8988T (cell line): Measurements from ENCODE around the gene DGCR8.

Experiments
- DNase-seq: peaks from one replicate; pipeline ENCODE4 v3.0.0; 2011

Gene DGCR8

DNA sequence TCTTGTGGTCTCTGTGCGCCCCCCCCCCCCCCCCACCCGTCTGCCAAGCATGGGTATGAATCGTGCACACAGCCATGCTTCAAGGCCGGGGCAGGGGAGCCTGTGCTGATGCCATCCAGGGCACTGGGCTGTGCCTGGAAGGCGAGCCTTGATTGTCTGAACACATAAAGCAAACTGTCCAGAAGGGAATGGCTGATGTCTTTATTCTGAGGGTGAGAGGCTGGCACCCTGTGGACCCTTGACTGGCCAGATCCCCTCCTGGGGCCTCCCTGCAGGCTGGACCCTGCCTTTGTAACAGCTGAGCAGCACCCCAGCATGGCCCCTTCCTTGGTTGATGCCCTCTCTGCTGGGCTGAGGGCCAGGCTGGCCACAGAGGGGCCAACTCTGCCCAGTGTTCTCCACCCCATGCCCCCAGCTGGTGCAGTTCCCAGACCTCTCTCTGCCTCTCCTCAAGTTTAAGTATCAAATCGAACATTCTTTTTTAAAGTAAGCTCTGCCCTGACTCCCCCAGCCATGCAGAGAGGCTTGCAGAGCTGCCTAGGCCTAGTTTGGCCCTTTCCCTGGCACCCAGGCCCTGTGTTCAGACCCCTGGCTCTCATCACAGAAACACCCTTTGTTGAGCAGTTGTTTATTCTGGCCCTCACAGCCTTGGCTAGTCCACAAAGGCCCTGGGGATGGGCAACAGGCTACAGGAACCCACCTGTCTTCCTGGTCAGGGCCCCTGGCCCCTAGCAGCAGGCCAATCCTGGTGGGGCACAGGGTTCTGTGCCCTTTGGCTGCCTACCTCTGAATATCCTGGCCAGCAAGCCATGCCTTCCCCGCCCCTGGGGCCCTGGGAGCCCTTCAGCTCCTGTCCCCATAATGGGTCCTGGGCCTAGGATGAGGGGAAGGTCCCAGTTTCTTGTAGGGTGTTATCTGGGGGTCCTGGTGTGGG is 31.9 kb downstream of the DGCR8 start:
- no peak for DNase-seq

DNA sequence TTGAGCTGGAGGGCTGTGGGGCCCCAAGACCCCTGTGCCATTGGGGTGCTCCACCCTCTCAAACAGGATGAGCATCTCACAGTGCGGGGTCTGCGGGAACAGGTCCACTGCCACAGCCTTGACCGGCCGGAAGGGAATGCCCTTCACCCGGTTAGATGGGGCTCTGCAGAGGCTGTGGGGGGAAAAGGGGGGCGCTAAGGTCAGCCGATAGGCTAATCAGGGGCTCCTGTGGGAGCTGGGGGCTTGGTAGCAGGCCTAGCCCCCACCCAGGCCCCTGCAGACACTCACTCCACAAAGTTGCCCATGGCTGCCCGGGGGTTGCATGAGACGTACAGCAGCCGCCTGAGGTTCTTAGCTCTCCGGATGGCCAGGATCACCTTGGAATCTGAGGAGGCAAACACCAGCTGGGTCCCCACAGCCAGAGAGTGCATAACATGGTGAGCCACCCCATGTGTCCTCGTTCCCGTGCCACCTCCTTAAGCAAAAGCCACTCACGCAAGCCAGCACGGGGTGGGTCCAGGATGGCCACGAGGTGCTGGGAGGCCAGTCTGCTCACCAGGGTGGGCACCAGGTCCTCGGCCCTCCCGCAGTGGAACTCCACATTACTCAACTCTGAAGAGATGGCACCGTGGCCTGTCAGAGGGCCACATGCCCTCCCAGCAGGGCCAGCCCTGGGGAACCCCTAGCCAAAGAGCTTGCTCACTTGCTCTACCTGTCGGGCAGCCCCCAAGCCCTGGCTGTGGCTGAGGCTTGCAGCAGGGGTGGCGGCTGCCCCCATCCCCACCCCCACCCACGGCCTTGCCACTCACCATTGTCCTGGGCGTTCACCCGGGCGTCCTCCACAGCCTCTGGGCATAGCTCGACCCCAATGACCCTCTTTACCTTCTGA is 32.8 kb downstream of the DGCR8 start:
- no peak for DNase-seq

DNA sequence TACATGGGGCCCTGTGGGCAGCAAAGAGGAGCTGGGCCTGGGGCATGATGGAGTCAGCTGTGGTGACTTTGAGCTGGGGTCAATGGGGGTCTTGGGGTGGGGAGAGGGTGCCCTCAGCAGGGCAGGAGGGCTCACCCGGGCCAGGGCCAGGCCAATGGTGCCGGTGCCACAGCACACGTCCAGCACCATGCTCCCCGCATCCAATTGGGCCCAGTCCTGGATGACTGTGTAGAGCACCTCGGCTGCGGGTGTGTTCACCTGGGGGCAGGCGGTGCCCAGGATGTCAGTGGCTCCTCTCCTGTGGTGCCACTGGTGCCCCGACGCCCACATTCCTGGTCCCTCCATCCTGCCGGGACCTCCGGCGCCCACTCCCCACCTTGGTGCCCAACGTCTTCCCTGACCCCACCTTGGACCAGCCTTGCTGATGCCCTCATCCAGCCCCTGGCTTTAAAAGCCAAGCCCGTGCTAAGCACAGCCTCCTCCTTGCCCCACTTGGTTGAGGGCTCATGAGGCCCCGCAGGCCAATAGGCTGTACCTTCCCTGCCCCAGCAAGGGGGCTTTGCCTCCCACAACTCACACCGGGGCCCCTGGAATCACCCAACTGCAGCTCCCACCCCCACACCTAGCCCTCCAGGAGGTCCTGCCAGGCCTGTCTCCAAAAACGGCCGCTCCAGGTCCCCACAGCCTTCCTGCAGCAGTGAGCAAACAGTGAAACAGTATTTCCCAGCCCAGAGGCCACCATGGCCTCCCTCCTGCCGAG is 33.7 kb downstream of the DGCR8 start:
- no peak for DNase-seq

DNA sequence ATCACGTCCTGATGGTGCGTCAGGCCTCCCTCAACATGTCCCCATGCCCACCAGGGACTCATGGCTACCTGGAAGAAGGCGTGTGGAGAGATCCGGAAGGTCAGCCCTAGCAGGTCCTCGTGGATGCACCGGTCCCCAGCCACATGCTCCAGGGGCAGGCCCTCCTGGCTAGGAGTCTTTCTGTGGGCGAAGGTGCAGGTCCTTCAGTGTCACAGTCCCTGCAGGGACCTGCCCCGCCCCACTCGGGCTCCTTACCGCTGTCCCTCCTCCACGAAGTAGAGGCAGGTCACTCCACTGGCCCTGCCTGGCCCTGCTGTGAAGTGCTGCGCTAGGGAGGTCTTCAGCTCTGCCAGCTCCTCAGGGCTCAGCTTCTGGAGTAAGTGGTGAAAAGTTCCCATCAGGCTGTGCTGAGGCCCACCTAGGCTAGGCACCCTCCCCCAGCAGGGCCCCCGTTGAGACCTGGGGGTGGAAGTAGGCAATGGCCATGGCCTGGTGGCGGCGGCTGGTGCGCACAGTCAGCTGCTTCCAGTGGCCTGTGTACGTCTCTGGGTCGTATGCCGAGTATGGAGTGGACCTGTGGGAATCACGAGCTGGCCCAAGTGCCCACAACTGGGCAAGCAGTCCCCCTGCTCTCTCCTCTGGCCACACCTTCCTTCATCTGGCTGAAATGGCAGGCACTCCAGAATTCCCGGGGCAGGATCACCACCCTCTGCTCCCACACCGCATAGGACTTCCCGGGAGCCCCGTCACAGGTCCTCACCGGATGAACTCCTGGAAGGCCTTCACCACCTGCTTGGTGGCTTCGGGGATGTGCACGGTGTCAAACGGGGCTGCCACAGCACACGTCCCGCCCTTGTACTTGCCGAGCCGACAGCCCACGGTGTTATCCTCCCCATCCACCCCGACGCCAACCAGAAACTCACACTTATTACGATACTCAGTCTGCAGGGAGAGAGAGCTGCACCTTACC is 34.8 kb downstream of the DGCR8 start:
- DNase-seq = no peak

DNA sequence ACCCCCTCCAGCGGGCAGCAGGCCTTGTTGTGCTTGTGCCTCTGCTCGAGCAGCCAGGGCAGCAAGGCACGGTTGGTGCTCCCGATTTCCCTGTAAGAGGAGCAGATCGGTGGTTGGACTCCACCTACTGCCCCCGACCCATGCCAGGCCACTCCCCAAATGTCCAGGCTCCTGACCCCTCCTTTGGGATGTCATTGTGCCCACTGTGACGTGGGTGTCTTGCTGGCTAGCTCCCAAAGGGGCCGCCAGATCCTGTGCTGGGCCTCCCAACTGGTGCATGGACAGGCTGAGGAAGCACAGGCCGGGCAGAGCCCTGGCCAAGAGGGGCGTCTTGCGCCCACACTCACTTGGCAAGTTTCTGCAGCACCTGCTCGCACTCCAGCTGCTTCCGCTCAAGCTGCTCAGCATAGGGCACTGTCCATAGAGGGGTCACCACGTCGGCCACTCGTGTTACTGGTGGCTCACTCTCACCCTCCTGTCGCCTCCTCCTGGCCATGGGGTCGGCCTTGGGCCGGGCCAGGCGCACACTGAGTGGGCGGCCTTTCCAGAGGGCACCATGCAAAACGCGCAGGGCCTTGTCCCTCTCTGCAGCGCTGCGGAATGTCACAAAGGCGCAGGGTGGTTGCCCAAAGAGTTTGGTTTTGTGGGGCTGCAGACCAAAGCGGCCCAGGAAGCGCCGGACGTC is 35.8 kb downstream of the DGCR8 start, which contains the start of gene RANBP1:
Gene RANBP1 (plus strand): TSS at position 414 of the 685 bp plus-strand sequence. CDS start 81 bp downstream, at position 495.
- no peak for DNase-seq

DNA sequence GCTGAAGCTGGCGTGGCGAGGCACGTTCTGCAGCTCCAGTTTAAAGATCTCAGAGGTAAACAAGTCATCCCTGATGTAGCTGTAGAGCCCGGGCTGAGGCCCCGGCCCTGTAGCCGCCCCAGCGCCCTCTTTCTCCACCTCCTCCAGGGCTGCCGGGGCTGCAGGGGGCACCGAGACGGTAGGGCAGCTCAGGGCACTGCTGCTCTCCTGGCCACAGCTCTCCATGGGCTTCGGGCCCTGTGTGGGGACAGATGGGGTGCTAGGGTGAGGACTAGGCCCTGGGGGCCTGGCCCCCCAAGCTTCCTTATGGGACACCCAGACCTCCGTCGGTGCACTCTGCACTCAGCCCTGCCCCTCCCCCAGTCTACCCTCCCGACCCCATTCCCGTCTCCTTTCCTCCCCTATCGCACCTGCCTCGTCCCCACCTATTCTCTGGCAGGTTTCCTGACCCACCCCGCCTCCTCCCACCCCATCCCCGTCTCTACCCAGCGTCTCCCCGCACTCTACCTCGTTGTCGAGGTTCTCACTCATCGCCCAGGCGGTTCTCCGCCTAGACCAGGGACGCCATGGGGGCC is 36.4 kb downstream of the DGCR8 start:
- no peak for DNase-seq

DNA sequence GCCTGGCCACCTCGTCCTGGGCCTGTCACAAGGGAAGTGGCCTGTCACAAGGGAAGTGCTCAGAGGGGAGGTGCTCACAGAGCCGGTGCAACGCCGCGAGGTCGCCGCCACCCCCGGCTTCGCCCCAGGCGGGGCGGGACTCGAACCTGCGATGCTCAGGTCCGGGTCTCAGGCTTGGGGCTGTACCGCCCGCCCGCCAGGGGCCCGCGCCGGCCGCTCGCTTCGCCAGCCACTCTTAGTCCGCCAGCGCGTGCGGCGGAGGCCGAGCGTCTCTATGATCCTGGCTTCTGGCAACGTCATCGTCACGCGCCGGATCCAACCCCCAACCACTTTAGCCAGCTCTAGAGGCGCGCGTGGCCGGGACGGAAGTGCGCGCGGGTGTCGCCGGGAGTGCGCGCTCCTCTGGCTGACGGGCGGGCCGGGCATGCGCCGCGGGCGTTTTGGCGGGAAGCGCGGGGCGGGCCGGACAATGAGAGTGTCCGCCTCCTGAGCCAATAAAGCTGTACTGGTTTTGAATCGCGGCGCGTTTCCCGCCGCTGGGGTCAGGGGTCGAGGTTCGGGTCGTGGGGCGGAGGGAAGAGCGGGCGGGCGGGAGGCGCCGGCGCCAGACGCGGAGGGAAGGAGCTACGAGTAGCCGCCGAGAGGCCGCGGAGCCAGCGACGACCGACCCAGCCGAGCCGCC is 37.1 kb downstream of the DGCR8 start, which contains the start of gene TRMT2A:
Gene TRMT2A (minus strand): TSS at position 276 of the 682 bp plus-strand sequence. CDS start 320 bp downstream, outside the sequence.
- peak; percentile 97 for DNase-seq

DNA sequence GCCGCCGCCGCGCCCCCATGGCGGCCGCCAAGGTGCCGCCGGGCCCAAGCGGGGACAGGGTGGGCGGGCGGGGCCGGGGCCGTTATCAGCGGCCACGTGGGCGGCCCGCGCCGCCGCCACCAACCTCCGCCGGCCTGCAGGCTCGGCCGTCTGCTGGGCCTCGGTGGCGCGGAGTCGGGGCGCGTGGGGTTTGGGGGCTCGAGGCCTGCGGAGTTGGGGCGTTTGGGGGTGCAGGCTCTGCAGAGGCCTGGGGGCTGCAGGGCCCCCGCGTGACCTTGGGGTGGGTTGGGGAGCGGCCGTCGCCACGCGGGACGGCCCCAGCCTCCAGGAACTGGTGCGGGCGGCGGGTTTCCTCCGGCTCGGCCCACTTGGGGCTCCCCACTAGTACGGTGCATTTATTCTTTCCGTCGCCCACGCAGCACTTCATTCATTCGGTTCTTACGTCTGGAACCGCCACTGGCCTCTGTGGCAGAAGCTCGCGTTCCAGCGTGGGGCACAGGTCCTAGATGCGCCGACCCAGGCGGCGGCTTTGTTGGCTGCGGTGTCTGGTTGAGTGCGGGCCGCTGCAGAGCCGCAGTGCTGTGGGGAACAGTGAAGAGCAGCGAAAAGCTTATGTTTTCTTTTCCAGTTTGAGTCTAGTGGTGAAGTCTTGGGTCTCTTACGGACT is 37.7 kb downstream of the DGCR8 start:
- DNase-seq = no peak

DNA sequence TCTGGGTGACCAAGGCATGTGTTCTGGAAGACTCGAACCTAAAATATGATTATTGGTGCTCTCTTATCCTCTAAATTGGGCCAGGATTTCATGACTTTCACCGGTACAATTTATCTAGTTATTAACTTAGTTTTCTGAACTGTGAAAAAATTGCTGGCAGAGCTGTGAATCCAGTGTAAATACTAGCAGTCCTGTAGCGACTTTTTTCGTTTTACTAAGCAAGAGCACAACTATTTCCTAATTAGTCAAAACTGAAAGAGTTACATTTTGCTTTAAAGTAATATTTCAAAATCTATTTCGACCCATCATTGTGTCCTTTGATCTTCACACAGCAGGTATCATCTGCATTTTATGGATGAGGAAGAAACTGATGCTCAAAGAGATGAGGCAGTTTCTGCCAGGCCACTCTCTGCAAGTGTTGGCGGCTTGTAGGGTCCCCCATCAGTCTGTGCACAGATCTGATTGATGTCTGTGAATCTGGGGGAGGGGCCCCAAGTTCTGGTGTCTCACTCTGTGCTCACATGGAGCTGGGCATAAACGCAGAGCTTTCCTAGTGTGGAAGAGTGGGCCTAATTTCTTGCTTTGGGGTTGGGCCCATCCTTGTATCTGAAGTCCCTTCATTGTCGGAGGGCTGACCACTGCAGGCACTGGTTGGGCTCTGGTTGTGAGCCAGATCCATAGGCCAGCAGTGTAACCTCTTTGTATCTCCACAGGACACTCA is 38.4 kb downstream of the DGCR8 start:
- DNase-seq = no peak

DNA sequence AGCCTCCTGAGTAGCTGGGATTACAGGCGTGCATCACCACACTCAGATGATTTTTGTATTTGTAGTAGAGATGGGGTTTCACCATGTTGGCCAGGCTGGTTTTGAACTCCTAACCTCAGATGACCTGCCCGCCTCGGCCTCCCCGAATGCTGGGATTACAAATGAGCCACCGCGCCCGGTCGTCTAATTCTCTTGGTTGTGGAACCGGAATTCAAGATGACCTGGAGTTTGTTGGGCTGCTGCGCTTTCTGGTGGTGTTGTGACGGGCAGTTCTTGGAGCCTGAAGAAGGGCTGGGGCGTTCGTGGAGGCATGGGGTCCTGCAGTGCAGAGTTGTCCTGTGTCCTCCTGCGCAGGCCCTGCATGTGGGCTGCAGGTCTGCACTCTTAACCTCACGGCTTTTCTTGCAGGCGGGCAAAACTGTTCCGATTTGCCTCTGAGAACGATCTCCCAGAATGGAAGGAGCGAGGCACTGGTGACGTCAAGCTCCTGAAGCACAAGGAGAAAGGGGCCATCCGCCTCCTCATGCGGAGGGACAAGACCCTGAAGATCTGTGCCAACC is 41.9 kb downstream of the DGCR8 start:
- DNase-seq = no peak

DNA sequence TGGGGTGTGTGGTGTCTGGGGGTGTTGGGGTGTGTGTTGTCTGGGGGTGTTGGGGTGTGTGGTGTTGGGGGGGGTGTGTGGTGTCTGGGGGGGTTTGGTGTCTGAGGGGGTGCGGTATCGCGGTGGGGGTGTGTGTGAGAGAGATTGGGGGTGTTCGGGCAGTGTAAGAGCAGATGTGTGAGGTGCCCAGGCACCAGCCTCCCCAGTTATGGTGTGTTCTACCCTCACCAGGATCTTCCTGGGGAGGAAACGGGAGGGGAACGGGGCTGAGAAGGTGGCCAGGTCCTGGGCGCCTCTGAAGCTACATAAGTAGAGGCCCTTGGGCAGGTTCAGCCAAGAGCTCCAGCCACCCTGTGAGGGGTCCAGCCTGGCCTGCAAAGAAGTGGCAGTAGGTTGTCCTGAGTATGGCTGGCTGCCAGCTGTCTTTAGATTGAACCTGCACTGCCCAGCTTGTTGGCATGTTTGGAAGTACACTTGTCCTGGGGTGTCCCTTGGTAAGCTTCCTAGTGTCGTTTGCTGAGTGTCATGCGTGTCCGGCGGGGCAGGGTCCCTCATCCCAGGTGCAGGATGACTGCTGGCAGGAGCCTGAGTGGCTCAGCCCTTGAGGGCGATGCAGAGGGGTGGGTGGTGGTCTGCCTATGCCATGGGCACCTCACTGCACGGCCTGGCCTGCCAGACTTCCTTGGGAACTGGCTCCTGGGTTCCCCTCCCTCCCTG is 43.5 kb downstream of the DGCR8 start:
- no peak for DNase-seq

DNA sequence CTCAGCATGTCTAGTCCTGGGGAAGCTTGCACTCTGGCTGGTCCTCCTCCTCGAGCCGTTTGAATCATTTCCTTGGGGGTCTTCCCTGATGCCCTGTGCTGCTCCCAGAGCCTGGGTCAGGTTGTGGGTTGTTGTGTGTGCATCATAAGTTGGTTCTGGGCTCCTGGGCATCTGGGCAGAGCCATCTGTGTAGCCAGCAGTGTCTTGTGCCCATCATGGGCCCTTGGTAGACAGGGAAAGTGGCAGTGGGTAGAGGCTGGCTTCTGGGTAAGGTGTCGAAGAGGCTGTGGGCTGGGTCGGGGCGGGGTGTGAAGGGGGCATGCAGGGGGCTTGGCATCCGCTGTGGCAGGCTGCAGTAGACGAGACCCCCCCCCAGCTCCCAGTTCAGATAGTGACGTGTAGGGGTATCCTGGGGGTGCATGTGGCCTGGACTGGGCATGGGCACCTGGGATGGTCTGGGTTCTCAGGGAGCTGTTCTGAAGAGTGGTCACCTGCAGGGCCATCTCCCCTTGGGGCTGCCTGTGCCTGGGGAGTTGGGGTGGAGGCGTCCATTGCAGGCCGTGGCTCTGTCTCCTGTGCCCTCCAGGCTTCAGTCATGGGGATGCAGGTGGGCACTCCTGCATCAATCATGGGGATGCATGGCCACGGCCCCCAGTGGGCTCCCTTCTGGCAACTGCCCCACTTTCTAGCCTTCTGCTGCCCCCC is 44.2 kb downstream of the DGCR8 start:
- no peak for DNase-seq

DNA sequence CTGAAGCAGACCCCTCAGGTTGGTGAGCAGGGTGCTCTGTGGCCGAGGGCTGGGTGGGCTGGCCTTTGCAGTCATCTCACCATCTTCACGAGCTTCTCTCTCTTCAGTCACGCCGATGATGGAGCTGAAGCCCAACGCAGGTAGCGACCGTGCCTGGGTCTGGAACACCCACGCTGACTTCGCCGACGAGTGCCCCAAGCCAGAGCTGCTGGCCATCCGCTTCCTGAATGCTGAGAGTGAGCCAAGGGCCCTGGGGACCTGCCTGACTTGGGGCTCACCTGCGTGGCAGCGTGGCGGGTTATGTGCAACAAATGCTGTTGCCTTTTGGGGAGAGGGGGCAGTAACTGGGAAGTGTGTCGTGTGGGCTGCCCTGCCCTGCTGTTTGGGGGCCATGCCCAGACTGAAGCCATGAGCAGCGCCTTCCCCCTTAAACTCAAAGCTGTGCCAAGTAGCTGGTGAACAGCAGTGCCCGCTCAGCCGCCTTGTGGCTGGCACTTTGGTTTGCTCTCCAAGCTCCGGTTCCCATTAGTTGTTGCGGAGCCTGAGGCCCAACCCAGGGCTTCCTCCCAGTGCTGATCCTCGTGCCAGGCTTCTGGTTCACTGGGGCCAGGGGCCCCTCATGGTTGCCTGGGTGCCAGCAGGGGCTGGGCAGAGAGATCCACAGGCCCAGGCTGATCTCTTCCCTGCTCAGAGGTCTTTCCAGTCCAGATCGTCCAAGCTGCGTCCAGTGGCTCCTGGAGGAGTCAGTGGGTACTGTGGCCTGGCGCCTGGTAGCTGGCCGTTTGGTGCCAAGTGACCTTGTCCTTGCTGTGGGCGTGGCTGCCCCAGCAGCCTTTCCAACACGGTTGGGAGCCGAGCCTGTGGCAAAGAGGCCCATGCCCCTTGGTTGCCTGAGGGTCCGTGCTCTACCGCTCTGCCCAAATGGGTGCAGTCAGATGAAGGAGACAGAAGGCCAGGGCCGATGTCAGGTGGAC is 45.4 kb downstream of the DGCR8 start:
- DNase-seq = no peak

DNA sequence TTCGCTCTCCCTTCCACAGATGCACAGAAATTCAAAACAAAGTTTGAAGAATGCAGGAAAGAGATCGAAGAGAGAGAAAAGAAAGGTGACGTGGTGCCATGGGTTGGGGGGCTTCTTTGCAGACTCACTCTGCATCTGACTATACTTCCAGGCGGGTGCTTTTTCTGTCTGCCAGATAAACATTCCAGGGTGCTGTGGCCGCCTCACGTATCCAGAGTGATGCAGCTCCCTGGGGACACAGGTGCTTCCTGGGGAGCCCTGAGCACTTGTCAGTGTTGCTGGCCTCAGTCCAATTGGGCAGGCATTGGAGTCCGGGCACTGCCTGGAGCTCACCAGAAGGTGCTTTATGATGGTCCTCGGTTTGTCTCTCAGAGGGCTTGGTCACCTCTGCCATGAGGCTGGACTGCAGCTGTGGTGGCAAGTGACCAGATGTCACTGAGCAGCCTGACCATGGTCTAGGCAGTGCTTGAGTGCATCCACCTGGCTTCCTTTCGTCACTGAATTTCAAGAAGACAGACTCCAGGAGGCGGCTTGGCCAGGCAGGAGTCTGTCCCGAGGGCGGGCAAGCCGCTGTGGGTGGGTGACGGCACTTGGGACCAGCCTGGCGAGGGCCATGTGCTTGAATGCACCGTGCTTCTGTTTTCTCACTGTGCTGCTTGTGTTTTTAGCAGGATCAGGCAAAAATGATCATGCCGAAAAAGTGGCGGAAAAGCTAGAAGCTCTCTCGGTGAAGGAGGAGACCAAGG is 46.4 kb downstream of the DGCR8 start:
- no peak for DNase-seq

DNA sequence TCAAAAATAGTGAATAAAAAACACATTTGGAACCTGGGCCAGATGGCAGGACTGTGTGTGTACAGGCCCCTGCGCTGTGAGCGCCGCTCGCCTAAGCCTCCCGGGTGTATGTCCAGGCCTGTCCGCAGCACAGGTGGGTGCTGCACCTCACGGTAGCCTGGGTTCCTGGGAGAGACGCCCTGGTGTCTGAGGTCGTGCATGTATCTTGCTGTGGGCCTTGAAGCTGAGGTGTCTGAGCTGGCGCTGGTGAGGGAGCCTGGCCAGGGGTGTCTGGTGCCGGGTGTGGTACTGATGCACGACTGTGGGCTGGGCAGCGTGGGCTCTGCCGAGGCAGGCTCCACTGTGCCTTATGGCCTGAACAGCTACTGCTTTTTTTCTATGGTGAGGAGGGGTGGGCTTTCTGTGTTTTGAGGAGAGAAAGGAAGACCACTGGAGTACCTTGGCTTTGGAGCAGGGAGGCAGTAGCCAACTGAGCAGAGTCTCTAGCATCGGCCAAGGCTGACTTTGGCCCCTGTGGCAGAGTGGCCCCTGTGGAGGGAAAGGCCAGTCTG is 47.4 kb downstream of the DGCR8 start:
- DNase-seq = no peak
